Fibroblast of skin of abdomen (primary cell): Measurements from ENCODE around the gene IL9.
"Not testable (repeated sequence)": the region's sequence is repeated elsewhere in the genome, so short reads cannot be mapped to it uniquely, and the experiment has no call there.

Experiments used
- DNase-seq: peaks from one replicate; pipeline ENCODE4 v3.0.0-alpha.2; 2013

Gene IL9

GRCh38 chr5:135867599-135867998 lies 28.0 kb downstream of the IL9 start:
- DNase-seq, result no peak

- DNase-seq, result no peak
Observed at GRCh38 chr5:135866016-135866415, 29.6 kb downstream of the IL9 start.

- DNase-seq, result no peak
Observed at GRCh38 chr5:135864503-135865435, 30.9 kb downstream of the IL9 start.

GRCh38 chr5:135862744-135863143 lies 32.9 kb downstream of the IL9 start:
- DNase-seq, result no peak

- no peak for DNase-seq
Observed at GRCh38 chr5:135862086-135862485, 33.6 kb downstream of the IL9 start.

- no peak for DNase-seq
Observed at GRCh38 chr5:135861641-135862040, 34.0 kb downstream of the IL9 start.

- no peak for DNase-seq
Observed at GRCh38 chr5:135859641-135860040, 36.0 kb downstream of the IL9 start.

- not testable (repeated sequence) for DNase-seq
Observed at GRCh38 chr5:135859186-135859585, 36.5 kb downstream of the IL9 start.

GRCh38 chr5:135857630-135858311 lies 37.9 kb downstream of the IL9 start:
- DNase-seq, result no peak

- DNase-seq, result no peak
Observed at GRCh38 chr5:135851915-135852845, 43.5 kb downstream of the IL9 start.

- no peak for DNase-seq
Observed at GRCh38 chr5:135851186-135851914, 44.3 kb downstream of the IL9 start.

GRCh38 chr5:135850671-135851070 lies 45.0 kb downstream of the IL9 start:
- no peak for DNase-seq

- no peak for DNase-seq
Observed at GRCh38 chr5:135850231-135850630, 45.4 kb downstream of the IL9 start.

- no peak for DNase-seq
Observed at GRCh38 chr5:135847976-135848375, 47.7 kb downstream of the IL9 start.

- no peak for DNase-seq
Observed at GRCh38 chr5:135846311-135846710, 49.3 kb downstream of the IL9 start.

GRCh38 chr5:135843571-135844337 lies 51.9 kb downstream of the IL9 start:
- no peak for DNase-seq

- DNase-seq, result no peak
Observed at GRCh38 chr5:135842737-135843136, 52.9 kb downstream of the IL9 start.
